ENCODE measurements around the gene MBNL1. TPM values are rescaled to one million over a fixed set of nuclear protein-coding genes. Genes with fewer than 3 reads are reported as not detected.

Gene MBNL1
- total and polyA plus RNA-seq, 3 donors from 2014 or later, result 36.5 to 167 (median 145) TPM

GRCh38 chr3:152259468-152259867 is 9.3 kb upstream of the MBNL1 start:
- Histone ChIP-seq H3K9me3 (no peaks in the 10 kb centered on the region), H3K4me3 (no peak overlapping the region), H3K4me1 (peaks cover 12% of the 10 kb centered on the region), H3K36me3 (ENCODE audit: low read depth, missing control alignments) (no peaks in the 10 kb centered on the region), H3K27me3 (no peaks in the 10 kb centered on the region), H3K27ac (no peak overlapping the region)
- intact Hi-C loops (cut with DNase I; ENCODE audit: low total_unique reads), result no loop called here
- no peak for TF ChIP-seq CTCF (IDR thresholded peaks at IDR 0.05)
- 61 to 70% methylated on average over 2 of the region's 2 CpGs for WGBS, 2 donors
- DNase-seq, result no peak

- Histone ChIP-seq H3K27ac (no peak overlapping the region), H3K36me3 (ENCODE audit: low read depth, missing control alignments) (no peaks in the 10 kb centered on the region), H3K27me3 (no peaks in the 10 kb centered on the region), H3K4me3 (no peak overlapping the region), H3K4me1 (peaks cover 12% of the 10 kb centered on the region), H3K9me3 (no peaks in the 10 kb centered on the region)
- no peak for DNase-seq
- TF ChIP-seq CTCF (IDR thresholded peaks at IDR 0.05) (no peak), POLR2A (IDR thresholded peaks at IDR 0.05) (no peak)
- 84 to 97% methylated on average over 3 of the region's 3 CpGs for WGBS, 2 donors
- intact Hi-C loops (cut with DNase I; ENCODE audit: low total_unique reads), result loop anchor here (10.0 kb wide), 1 partner anchor 185 kb away; no protein-coding TSS in a partner anchor
These were observed 8.7 kb upstream of the MBNL1 start for GRCh38 chr3:152260026-152260425.

- Histone ChIP-seq H3K9me3 (no peaks in the 10 kb centered on the region), H3K4me1 (peaks cover 12% of the 10 kb centered on the region), H3K27ac (no peak overlapping the region), H3K36me3 (ENCODE audit: low read depth, missing control alignments) (no peaks in the 10 kb centered on the region), H3K27me3 (no peaks in the 10 kb centered on the region), H3K4me3 (no peak overlapping the region)
- WGBS, 2 donors, result 83 to 85% methylated on average over 1 of the region's 1 CpG
- DNase-seq, result no peak
- no peak for TF ChIP-seq POLR2A (IDR thresholded peaks at IDR 0.05)
- TF ChIP-seq CTCF (IDR thresholded peaks at IDR 0.05), result no peak
- intact Hi-C loops (cut with DNase I; ENCODE audit: low total_unique reads), result loop anchor here (10.0 kb wide), 1 partner anchor 184 kb away; no protein-coding TSS in a partner anchor
These were observed 8.2 kb upstream of the MBNL1 start for GRCh38 chr3:152260529-152260928.

GRCh38 chr3:152261329-152261728 is 7.4 kb upstream of the MBNL1 start:
- Histone ChIP-seq H3K27ac (no peak overlapping the region), H3K4me3 (no peak overlapping the region), H3K36me3 (ENCODE audit: low read depth, missing control alignments) (no peaks in the 10 kb centered on the region), H3K27me3 (no peaks in the 10 kb centered on the region), H3K9me3 (no peaks in the 10 kb centered on the region), H3K4me1 (peaks cover 13% of the 10 kb centered on the region)
- TF ChIP-seq CTCF (IDR thresholded peaks at IDR 0.05), result no peak
- no peak for TF ChIP-seq POLR2A (IDR thresholded peaks at IDR 0.05)
- intact Hi-C loops (cut with DNase I; ENCODE audit: low total_unique reads), result loop anchor here (10.0 kb wide), 1 partner anchor 183 kb away; no protein-coding TSS in a partner anchor
- WGBS, 2 donors, result 73 to 80% methylated on average over 3 of the region's 3 CpGs
- DNase-seq, result no peak

GRCh38 chr3:152263711-152264110 is 5.0 kb upstream of the MBNL1 start:
- TF ChIP-seq CTCF (IDR thresholded peaks at IDR 0.05) (no peak), POLR2A (IDR thresholded peaks at IDR 0.05) (no peak)
- no peak for DNase-seq
- Histone ChIP-seq H3K36me3 (ENCODE audit: low read depth, missing control alignments) (no peaks in the 10 kb centered on the region), H3K9me3 (no peaks in the 10 kb centered on the region), H3K27me3 (no peaks in the 10 kb centered on the region), H3K4me1 (peaks cover 27% of the 10 kb centered on the region), H3K27ac (no peak overlapping the region), H3K4me3 (no peak overlapping the region)
- 95 to 100% methylated on average over 2 of the region's 2 CpGs for WGBS, 2 donors
- intact Hi-C loops (cut with DNase I; ENCODE audit: low total_unique reads), result loop anchor here (10.0 kb wide), 1 partner anchor 181 kb away; no protein-coding TSS in a partner anchor

Measured in testis (tissue), 3 donors.